ENCODE data around the gene MUC6.
A peak's percentile ranks its signal among the peaks of the same experiment; 100 is the strongest.

MUC6 gene

GRCh38 chr11:1051356-1052132, 15.0 kb upstream of the MUC6 start:
- no peak for DNase-seq (ENCODE audit: low spot score)

- DNase-seq (ENCODE audit: low spot score), result peak; percentile 69
Observed at GRCh38 chr11:1050581-1051355, 14.2 kb upstream of the MUC6 start.

GRCh38 chr11:1049911-1050580, 13.5 kb upstream of the MUC6 start:
- DNase-seq (ENCODE audit: low spot score), result no peak

GRCh38 chr11:1049431-1049891, 12.9 kb upstream of the MUC6 start:
- no peak for DNase-seq (ENCODE audit: low spot score)

GRCh38 chr11:1049071-1049405, 12.5 kb upstream of the MUC6 start:
- no peak for DNase-seq (ENCODE audit: low spot score)

- DNase-seq (ENCODE audit: low spot score), result no peak
Observed at GRCh38 chr11:1048375-1049070, 12.0 kb upstream of the MUC6 start.

- DNase-seq (ENCODE audit: low spot score), result no peak
Observed at GRCh38 chr11:1047595-1048156, 11.2 kb upstream of the MUC6 start.

- no peak for DNase-seq (ENCODE audit: low spot score)
Observed at GRCh38 chr11:1044160-1044559, 7.6 kb upstream of the MUC6 start.

GRCh38 chr11:1043563-1044096, 7.1 kb upstream of the MUC6 start:
- DNase-seq (ENCODE audit: low spot score), result no peak

- no peak for DNase-seq (ENCODE audit: low spot score)
Observed at GRCh38 chr11:1042626-1043562, 6.4 kb upstream of the MUC6 start.

- DNase-seq (ENCODE audit: low spot score), result no peak
Observed at GRCh38 chr11:1041936-1042608, 5.6 kb upstream of the MUC6 start.

GRCh38 chr11:1041471-1041870, 5.0 kb upstream of the MUC6 start:
- no peak for DNase-seq (ENCODE audit: low spot score)

GRCh38 chr11:1041149-1041467, 4.6 kb upstream of the MUC6 start:
- DNase-seq (ENCODE audit: low spot score), result no peak

GRCh38 chr11:1040428-1041148, 4.1 kb upstream of the MUC6 start:
- no peak for DNase-seq (ENCODE audit: low spot score)

- no peak for DNase-seq (ENCODE audit: low spot score)
Observed at GRCh38 chr11:1039481-1040427, 3.2 kb upstream of the MUC6 start.

GRCh38 chr11:1038921-1039320, 2.4 kb upstream of the MUC6 start:
- no peak for DNase-seq (ENCODE audit: low spot score)

- no peak for DNase-seq (ENCODE audit: low spot score)
Observed at GRCh38 chr11:1038361-1038760, 1.8 kb upstream of the MUC6 start.

- DNase-seq (ENCODE audit: low spot score), result no peak
Observed at GRCh38 chr11:1037506-1038055, 1.1 kb upstream of the MUC6 start.
